ENCODE measurements around the gene CNTNAP2. TPM values are rescaled to one million over a fixed set of nuclear protein-coding genes. Genes with fewer than 3 reads are reported as not detected.

CNTNAP2 gene
- total and polyA plus RNA-seq, 2 of the 13 experiments (the other 11 are each of a cell fraction or from before 2014, with no cell fraction given): 0.40 to 0.42 TPM

DNA sequence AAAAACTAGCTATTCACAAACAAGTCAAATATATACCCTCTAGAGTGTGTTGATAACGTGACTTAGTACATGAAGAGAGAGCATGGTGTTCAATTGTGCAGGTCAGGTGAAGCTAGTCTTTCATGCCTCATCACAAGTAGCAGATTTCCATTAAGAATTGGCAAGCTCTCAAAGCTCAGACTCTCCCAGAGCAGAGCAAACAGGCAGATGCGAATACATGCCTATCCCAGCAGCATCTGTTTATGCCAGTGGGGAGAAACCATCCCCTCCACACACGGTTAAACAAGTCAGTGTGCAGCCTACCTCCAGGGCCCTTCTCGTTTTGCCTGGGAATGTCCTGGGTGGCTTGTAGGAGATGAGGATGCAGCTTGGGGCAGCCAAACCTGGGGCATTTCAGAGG is 1941.5 kb downstream of the CNTNAP2 start:
- Histone ChIP-seq H3K4me3 (replicated peaks in 1 of 3; ENCODE audit: insufficient read depth in 1 of 3, low read depth in 2 of 3, low read length in 3 of 3) (no peak overlapping the region), H3K9ac (ENCODE audit: insufficient read depth, low read depth, low read length) (no peak overlapping the region), H3K27me3 (ENCODE audit: control insufficient read depth in 1 of 2, insufficient read depth in 2 of 2, low read length in 2 of 2) (no peaks in the 10 kb centered on the region), H3K27ac (ENCODE audit: extremely low read length, insufficient read depth, low read length) (no peak overlapping the region), H3K9me3 (ENCODE audit: low read length) (no peaks in the 10 kb centered on the region), H3K4me1 (ENCODE audit: insufficient read depth, low read length) (no peaks in the 10 kb centered on the region), H3K36me3 (replicated peaks in 1 of 2; ENCODE audit: control insufficient read depth in 1 of 2, insufficient read depth in 2 of 2, low read length in 2 of 2) (no peaks in the 10 kb centered on the region), H3K4me2 (ENCODE audit: low read depth, low read length) (no peak overlapping the region), H2AFZ (ENCODE audit: low read length) (no peak overlapping the region), H4K20me1 (ENCODE audit: insufficient read depth, low read length) (no peaks in the 10 kb centered on the region), H3K79me2 (ENCODE audit: insufficient read depth, low read length) (no peaks in the 10 kb centered on the region)
- DNase-seq (ENCODE audit: low spot score): no peak
- in situ Hi-C loops (cut with HindIII; ENCODE audit: extremely low pct_ligation_motif_present, low pct_unique_long_range_greater_than_20kb) (no loop called here), intact Hi-C loops (cut with micrococcal nuclease; ENCODE audit: unreplicated experiment) (no loop called here)
- WGBS (ENCODE audit: low lambda C conversion rate): 0% methylated on average over 3 of the region's 4 CpGs
- ChIA-PET CTCF (ENCODE audit: low intra/inter-chr PET ratio, low total read pairs) (no interaction called here), POLR2A (no interaction called here)
- TF ChIP-seq ARNTL (CRISPR knock-in tag; IDR thresholded peaks at IDR 0.05): no peak
- TF ChIP-seq NFKB2 (CRISPR knock-in tag; IDR thresholded peaks at IDR 0.05; ENCODE audit: borderline replicate concordance): no peak
- no peak for TF ChIP-seq MXD4 (CRISPR knock-in tag; IDR thresholded peaks at IDR 0.05)
- no peak for TF ChIP-seq MEIS2 (CRISPR knock-in tag; IDR thresholded peaks at IDR 0.05)
- TF ChIP-seq KLF12 (CRISPR knock-in tag; IDR thresholded peaks at IDR 0.05; ENCODE audit: borderline replicate concordance): no peak
- TF ChIP-seq ZNF160 (CRISPR knock-in tag; IDR thresholded peaks at IDR 0.05): no peak
- no peak for TF ChIP-seq ZBTB7A (CRISPR knock-in tag; IDR thresholded peaks at IDR 0.05)
- TF ChIP-seq NR2C2 (CRISPR knock-in tag; IDR thresholded peaks at IDR 0.05; ENCODE audit: borderline replicate concordance): no peak
- TF ChIP-seq SNAPC2 (CRISPR knock-in tag; IDR thresholded peaks at IDR 0.05): no peak
- TF ChIP-seq PHF8 (CRISPR knock-in tag; IDR thresholded peaks at IDR 0.05): no peak
- no peak for ATAC-seq
- no peak for FAIRE-seq
- BruUV-seq (replicated peaks): no TSS peak

DNA sequence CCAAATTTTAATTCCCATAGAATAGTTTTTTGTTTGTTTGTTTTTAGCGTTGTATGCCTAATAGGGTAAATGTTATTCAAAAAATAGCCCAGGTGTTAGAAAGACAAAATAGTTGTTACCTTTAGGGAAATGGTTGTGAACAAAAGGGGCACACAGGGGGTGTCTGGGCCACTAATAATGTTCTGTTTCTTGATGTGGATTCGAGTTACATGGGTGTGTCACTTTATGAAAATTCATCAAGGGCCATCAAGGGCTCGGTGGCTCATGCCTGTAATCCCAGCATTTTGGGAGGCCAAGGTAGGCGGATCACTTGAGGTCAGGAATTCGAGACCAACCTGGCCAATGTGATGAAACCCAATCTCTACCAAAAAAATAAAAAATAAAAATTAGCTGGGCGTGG is 1942.2 kb downstream of the CNTNAP2 start:
- Histone ChIP-seq H2AFZ (ENCODE audit: low read length) (no peak overlapping the region), H4K20me1 (ENCODE audit: insufficient read depth, low read length) (no peaks in the 10 kb centered on the region), H3K9ac (ENCODE audit: insufficient read depth, low read depth, low read length) (no peak overlapping the region), H3K36me3 (replicated peaks in 1 of 2; ENCODE audit: control insufficient read depth in 1 of 2, insufficient read depth in 2 of 2, low read length in 2 of 2) (no peaks in the 10 kb centered on the region), H3K27me3 (ENCODE audit: control insufficient read depth in 1 of 2, insufficient read depth in 2 of 2, low read length in 2 of 2) (no peaks in the 10 kb centered on the region), H3K9me3 (ENCODE audit: low read length) (no peaks in the 10 kb centered on the region), H3K4me1 (ENCODE audit: insufficient read depth, low read length) (no peaks in the 10 kb centered on the region), H3K79me2 (ENCODE audit: insufficient read depth, low read length) (no peaks in the 10 kb centered on the region), H3K4me3 (replicated peaks in 1 of 3; ENCODE audit: insufficient read depth in 1 of 3, low read depth in 2 of 3, low read length in 3 of 3) (no peak overlapping the region), H3K27ac (ENCODE audit: extremely low read length, insufficient read depth, low read length) (no peak overlapping the region), H3K4me2 (ENCODE audit: low read depth, low read length) (no peak overlapping the region)
- WGBS (ENCODE audit: low lambda C conversion rate): 13% methylated on average over 6 of the region's 6 CpGs
- CTCF ChIA-PET (ENCODE audit: low intra/inter-chr PET ratio, low total read pairs): no interaction called here
- POLR2A ChIA-PET: no interaction called here
- in situ Hi-C loops (cut with HindIII; ENCODE audit: extremely low pct_ligation_motif_present, low pct_unique_long_range_greater_than_20kb): no loop called here
- ATAC-seq (no peak), FAIRE-seq (no peak), DNase-seq (ENCODE audit: low spot score) (no peak)
- no peak for TF ChIP-seq GLI4 (CRISPR knock-in tag; IDR thresholded peaks at IDR 0.05; ENCODE audit: borderline replicate concordance)
- TF ChIP-seq MYNN (CRISPR knock-in tag; IDR thresholded peaks at IDR 0.05; ENCODE audit: low read depth): no peak
- TF ChIP-seq REPIN1 (CRISPR knock-in tag; IDR thresholded peaks at IDR 0.05; ENCODE audit: borderline replicate concordance, low read depth): no peak
- no TSS peak for BruUV-seq (replicated peaks)
- intact Hi-C loops (cut with micrococcal nuclease; ENCODE audit: unreplicated experiment): no loop called here
